ENCODE data around the gene MAP2.

DNA sequence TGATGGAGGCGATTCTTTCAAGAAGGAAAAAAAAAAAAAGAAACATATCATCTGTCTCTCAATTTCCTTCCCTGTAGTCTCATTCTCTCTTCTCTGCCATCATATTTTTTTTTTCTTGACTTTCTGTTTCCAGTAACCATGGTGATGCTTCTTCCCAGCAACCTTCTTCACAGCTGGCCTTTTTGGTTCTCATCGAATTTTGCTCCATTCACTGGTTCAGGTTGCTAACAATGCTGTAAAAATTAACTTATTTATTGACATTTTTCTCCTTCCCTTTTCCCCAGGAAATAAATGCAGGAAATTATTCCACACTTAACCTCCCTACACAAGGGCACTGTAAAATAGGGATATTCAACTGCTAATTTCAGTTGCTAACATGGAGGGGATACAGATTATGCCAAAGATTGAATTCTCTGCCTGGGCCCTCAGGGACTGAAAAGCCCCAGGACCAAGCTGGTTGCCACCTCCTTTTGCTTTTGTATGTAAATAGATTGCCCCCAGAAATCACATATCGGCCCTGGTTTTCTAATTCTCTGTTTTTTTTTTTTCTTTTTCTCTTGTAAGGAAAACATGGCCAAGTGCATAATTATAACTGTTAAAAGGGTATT is 154.7 kb downstream of the MAP2 start:
- TF ChIP-seq, protein P1, sequence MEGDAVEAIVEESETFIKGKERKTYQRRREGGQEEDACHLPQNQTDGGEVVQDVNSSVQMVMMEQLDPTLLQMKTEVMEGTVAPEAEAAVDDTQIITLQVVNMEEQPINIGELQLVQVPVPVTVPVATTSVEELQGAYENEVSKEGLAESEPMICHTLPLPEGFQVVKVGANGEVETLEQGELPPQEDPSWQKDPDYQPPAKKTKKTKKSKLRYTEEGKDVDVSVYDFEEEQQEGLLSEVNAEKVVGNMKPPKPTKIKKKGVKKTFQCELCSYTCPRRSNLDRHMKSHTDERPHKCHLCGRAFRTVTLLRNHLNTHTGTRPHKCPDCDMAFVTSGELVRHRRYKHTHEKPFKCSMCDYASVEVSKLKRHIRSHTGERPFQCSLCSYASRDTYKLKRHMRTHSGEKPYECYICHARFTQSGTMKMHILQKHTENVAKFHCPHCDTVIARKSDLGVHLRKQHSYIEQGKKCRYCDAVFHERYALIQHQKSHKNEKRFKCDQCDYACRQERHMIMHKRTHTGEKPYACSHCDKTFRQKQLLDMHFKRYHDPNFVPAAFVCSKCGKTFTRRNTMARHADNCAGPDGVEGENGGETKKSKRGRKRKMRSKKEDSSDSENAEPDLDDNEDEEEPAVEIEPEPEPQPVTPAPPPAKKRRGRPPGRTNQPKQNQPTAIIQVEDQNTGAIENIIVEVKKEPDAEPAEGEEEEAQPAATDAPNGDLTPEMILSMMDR (IDR thresholded peaks at IDR 0.05): no peak
- no peak for TF ChIP-seq POLR2A (IDR thresholded peaks at IDR 0.05)
